ENCODE measurements around the gene CDON.
A peak's percentile ranks its signal among the peaks of the same experiment; 100 is the strongest.

Gene CDON

GRCh38 chr11:126082251-126083109, 19.8 kb upstream of the CDON start:
- H3K27ac ChIP-seq, result no peak overlapping the region
- TF ChIP-seq ZFX (IDR thresholded peaks at IDR 0.05; ENCODE audit: borderline replicate concordance) (no peak), CTCF (IDR thresholded peaks at IDR 0.05) (no peak)

- no peak overlapping the region for H3K27ac ChIP-seq
- no peak for TF ChIP-seq ZFX (IDR thresholded peaks at IDR 0.05; ENCODE audit: borderline replicate concordance)
- TF ChIP-seq CTCF (IDR thresholded peaks at IDR 0.05), result no peak
These were observed 19.2 kb upstream of the CDON start for GRCh38 chr11:126081915-126082250.

GRCh38 chr11:126080161-126080941, 17.7 kb upstream of the CDON start:
- no peak for TF ChIP-seq CTCF (IDR thresholded peaks at IDR 0.05)
- TF ChIP-seq ZFX (IDR thresholded peaks at IDR 0.05; ENCODE audit: borderline replicate concordance), result no peak
- peak overlapping the region; percentile 63 for H3K27ac ChIP-seq

GRCh38 chr11:126079621-126080124, 17.0 kb upstream of the CDON start:
- peak overlapping the region; percentile 63 for H3K27ac ChIP-seq
- TF ChIP-seq ZFX (IDR thresholded peaks at IDR 0.05; ENCODE audit: borderline replicate concordance), result no peak
- no peak for TF ChIP-seq CTCF (IDR thresholded peaks at IDR 0.05)

GRCh38 chr11:126076641-126077040, 14.0 kb upstream of the CDON start:
- TF ChIP-seq ZFX (IDR thresholded peaks at IDR 0.05; ENCODE audit: borderline replicate concordance), result no peak
- no peak for TF ChIP-seq CTCF (IDR thresholded peaks at IDR 0.05)
- H3K27ac ChIP-seq, result no peak overlapping the region

- no peak for TF ChIP-seq CTCF (IDR thresholded peaks at IDR 0.05)
- TF ChIP-seq ZFX (IDR thresholded peaks at IDR 0.05; ENCODE audit: borderline replicate concordance), result no peak
- peak overlapping the region; percentile 50 for H3K27ac ChIP-seq
These were observed 10.3 kb upstream of the CDON start for GRCh38 chr11:126072801-126073594.

All from 22Rv1 (cell line).